Suprapubic skin (tissue), 4 donors: ENCODE measurements around the gene FRMPD2. TPM values are rescaled to one million over a fixed set of nuclear protein-coding genes. Genes with fewer than 3 reads are reported as not detected.
"Not testable (repeated sequence)": the region's sequence is repeated elsewhere in the genome, so short reads cannot be mapped to it uniquely, and the experiment has no call there.

Source experiments
- DNase-seq, 2 donors: peaks; one replicate each; pipeline ENCODE4 v3.0.0-alpha.2; 2019; ENCODE audit warnings: low spot score in 2 of 2
- H3K27ac ChIP-seq: fragments of 200-600 bp; sonication (generic); one replicate; pipeline ENCODE4 v1.5.1; 2019
- H3K27me3 ChIP-seq: fragments of 200-600 bp; sonication (generic); one replicate; pipeline ENCODE4 v1.5.1; 2019
- H3K36me3 ChIP-seq: fragments of 200-600 bp; sonication (generic); one replicate; pipeline ENCODE4 v1.5.1; 2019
- H3K4me1 ChIP-seq: fragments of 200-600 bp; sonication (generic); one replicate; pipeline ENCODE4 v1.5.1; 2019
- H3K4me3 ChIP-seq: fragments of 200-600 bp; sonication (generic); one replicate; pipeline ENCODE4 v1.5.1; 2019; ENCODE audit warnings: mild to moderate bottlenecking
- H3K9me3 ChIP-seq: fragments of 200-600 bp; sonication (generic); one replicate; pipeline ENCODE4 v1.5.1; 2019
- CTCF ChIP-seq, 2 donors: fragments of 200-600 bp in 1 of 2; fragments of 450-650 bp in 1 of 2; sonication (generic) in 1 of 2; IDR thresholded peaks; one replicate each; pipeline ENCODE4 v1.5.1; 2016 to 2019; ENCODE audit warnings: antibody characterized with exemption in 2 of 2, mild to moderate bottlenecking in 1 of 2, moderate library complexity in 1 of 2
- EP300 ChIP-seq: sonication (generic); formaldehyde crosslinking; IDR thresholded peaks from one replicate; pipeline ENCODE4 v1.6.1; 2017; ENCODE audit warnings: antibody characterized with exemption
- POLR2A ChIP-seq, 2 donors: fragments of 450-650 bp; IDR thresholded peaks; one replicate each; pipeline ENCODE4 v1.6.1; 2017; ENCODE audit warnings: antibody characterized with exemption in 2 of 2, mild to moderate bottlenecking in 2 of 2, moderate library complexity in 2 of 2
- POLR2AphosphoS5 ChIP-seq, 3 donors: sonication (generic); formaldehyde crosslinking; IDR thresholded peaks; one replicate each; pipeline ENCODE4 v1.6.1; 2017; ENCODE audit warnings: antibody characterized with exemption in 3 of 3
- WGBS: methylation state at CpG from one replicate; pipeline ENCODE4 v1.1.5; 2018; 5-methylcytosine and 5-hydroxymethylcytosine counted together
- total RNA-seq, 4 donors: library from RNA; depleted of rRNA; stranded (reverse); fragments of >200 nt; gene quantifications; one replicate each; pipeline ENCODE4 v1.1.0, GENCODE V29; 2016

The FRMPD2 gene
- total RNA-seq, 4 donors from 2014 or later = 0.72 TPM; not detected in 3

GRCh38 chr10:48192881-48193450 lies 81.5 kb downstream of the FRMPD2 start:
- H3K4me3 ChIP-seq = no peak overlapping the region
- no peak overlapping the region for H3K27ac ChIP-seq
- WGBS = 72% methylated on average over 9 of the region's 9 CpGs
- no peaks in the 10 kb centered on the region for H3K9me3 ChIP-seq
- no peak for TF ChIP-seq EP300
- TF ChIP-seq POLR2AphosphoS5 (IDR thresholded peaks at IDR 0.05) = no peak
- TF ChIP-seq POLR2A (IDR thresholded peaks at IDR 0.05) = no peak
- TF ChIP-seq CTCF (IDR thresholded peaks at IDR 0.05) = no peak
- no peaks in the 10 kb centered on the region for H3K36me3 ChIP-seq
- peaks cover 5% of the 10 kb centered on the region for H3K27me3 ChIP-seq
- DNase-seq = no peak
- H3K4me1 ChIP-seq = no peaks in the 10 kb centered on the region

GRCh38 chr10:48187713-48188485 lies 86.6 kb downstream of the FRMPD2 start:
- Histone ChIP-seq H3K27me3 (peaks cover 7% of the 10 kb centered on the region), H3K4me3 (no peak overlapping the region), H3K36me3 (no peaks in the 10 kb centered on the region), H3K27ac (no peak overlapping the region), H3K9me3 (no peaks in the 10 kb centered on the region), H3K4me1 (no peaks in the 10 kb centered on the region)
- no peak for TF ChIP-seq POLR2A (IDR thresholded peaks at IDR 0.05)
- TF ChIP-seq CTCF (IDR thresholded peaks at IDR 0.05) = no peak
- no peak for TF ChIP-seq EP300
- no peak for TF ChIP-seq POLR2AphosphoS5 (IDR thresholded peaks at IDR 0.05)
- 69% methylated on average over 8 of the region's 10 CpGs for WGBS
- DNase-seq = no peak

- no peak for DNase-seq
- H3K27ac ChIP-seq = no peak overlapping the region
- no peaks in the 10 kb centered on the region for H3K9me3 ChIP-seq
- 91% methylated on average over 7 of the region's 7 CpGs for WGBS
- H3K27me3 ChIP-seq = peaks cover 7% of the 10 kb centered on the region
- no peaks in the 10 kb centered on the region for H3K4me1 ChIP-seq
- no peak for TF ChIP-seq POLR2A (IDR thresholded peaks at IDR 0.05)
- no peak for TF ChIP-seq EP300
- TF ChIP-seq CTCF (IDR thresholded peaks at IDR 0.05) = no peak
- no peak for TF ChIP-seq POLR2AphosphoS5 (IDR thresholded peaks at IDR 0.05)
- H3K36me3 ChIP-seq = no peaks in the 10 kb centered on the region
- H3K4me3 ChIP-seq = no peak overlapping the region
Measured at GRCh38 chr10:48187126-48187525, 87.4 kb downstream of the FRMPD2 start.

GRCh38 chr10:48186264-48186804 lies 88.2 kb downstream of the FRMPD2 start:
- DNase-seq, H3K9me3 ChIP-seq, H3K4me3 ChIP-seq, H3K27me3 ChIP-seq, H3K27ac ChIP-seq, H3K4me1 ChIP-seq, H3K36me3 ChIP-seq: not testable (repeated sequence)
- 87% methylated on average over 9 of the region's 9 CpGs for WGBS

- Histone ChIP-seq H3K9me3 (no peaks in the 10 kb centered on the region), H3K36me3 (no peaks in the 10 kb centered on the region), H3K4me3 (no peak overlapping the region), H3K27ac (no peak overlapping the region), H3K4me1 (no peaks in the 10 kb centered on the region), H3K27me3 (peaks cover 7% of the 10 kb centered on the region)
- TF ChIP-seq POLR2AphosphoS5 (IDR thresholded peaks at IDR 0.05) (no peak), EP300 (no peak), POLR2A (IDR thresholded peaks at IDR 0.05) (no peak), CTCF (IDR thresholded peaks at IDR 0.05) (no peak)
- 58% methylated on average over 4 of the region's 4 CpGs for WGBS
- DNase-seq = no peak
Measured at GRCh38 chr10:48184224-48184623, 90.3 kb downstream of the FRMPD2 start.

- not testable (repeated sequence) for H3K4me3 ChIP-seq, H3K27me3 ChIP-seq, H3K9me3 ChIP-seq, H3K36me3 ChIP-seq, DNase-seq, H3K27ac ChIP-seq, H3K4me1 ChIP-seq
- 47% methylated on average over 2 of the region's 5 CpGs for WGBS
Measured at GRCh38 chr10:48172715-48173114, 101.8 kb downstream of the FRMPD2 start.

- H3K27me3 ChIP-seq, H3K9me3 ChIP-seq, H3K4me1 ChIP-seq, DNase-seq, H3K27ac ChIP-seq, H3K36me3 ChIP-seq, H3K4me3 ChIP-seq: not testable (repeated sequence)
- no CpG with 5 or more reads among the region's 5 CpGs for WGBS
Measured at GRCh38 chr10:48160670-48161069, 113.8 kb downstream of the FRMPD2 start.

- not testable (repeated sequence) for H3K4me1 ChIP-seq, H3K9me3 ChIP-seq, H3K4me3 ChIP-seq, H3K27me3 ChIP-seq, DNase-seq, H3K27ac ChIP-seq, H3K36me3 ChIP-seq
- 76% methylated on average over 6 of the region's 6 CpGs for WGBS
Measured at GRCh38 chr10:48160163-48160562, 114.3 kb downstream of the FRMPD2 start.
